GM21526 (cell line): ENCODE results near the gene GLI3.

Experiments
- ATAC-seq: cut with Tn5 transposase; IDR thresholded peaks from one replicate; pipeline ENCODE4 v1.9.1; 2021; ENCODE audit warnings: moderate library complexity; ENCODE audit not compliant: unreplicated experiment, low FRiP score

The GLI3 gene

DNA sequence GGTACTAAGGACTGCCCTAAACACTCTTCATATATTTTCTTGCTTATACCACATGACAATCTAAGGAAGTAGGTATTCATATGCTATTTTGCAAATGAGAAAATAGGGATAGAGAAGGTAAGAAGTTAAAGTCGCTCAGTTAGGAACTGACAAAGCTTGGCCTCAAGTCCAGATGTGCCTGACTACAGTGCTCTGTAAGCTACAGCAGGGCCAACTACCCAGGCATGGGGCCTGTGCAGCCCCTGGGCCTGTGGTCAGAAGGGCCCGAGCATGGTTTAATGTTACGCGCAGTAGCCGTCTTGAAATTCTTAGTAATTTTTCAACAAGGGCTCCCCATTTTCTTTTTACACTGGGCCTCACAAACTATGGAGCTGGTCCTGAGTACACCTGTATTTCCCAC is 146.2 kb downstream of the GLI3 start:
- ATAC-seq = no peak

DNA sequence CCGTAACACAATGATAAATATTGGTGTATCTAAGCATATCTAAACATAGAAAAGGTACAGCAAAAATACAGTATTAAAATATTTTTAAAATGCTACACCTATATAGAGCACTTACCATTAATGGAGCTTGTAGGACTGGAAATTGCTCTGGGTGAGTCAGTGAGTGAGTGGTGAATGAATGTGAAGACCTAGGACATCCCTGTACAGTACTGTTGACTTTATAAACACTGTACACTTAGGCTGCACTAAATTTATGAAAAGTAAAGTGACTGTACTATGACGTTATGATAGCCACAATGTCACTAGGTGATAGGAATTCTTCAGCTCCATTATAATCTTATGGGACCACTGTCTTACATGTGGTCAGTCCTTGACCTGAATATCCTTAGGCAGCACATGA is 147.0 kb downstream of the GLI3 start:
- no peak for ATAC-seq

DNA sequence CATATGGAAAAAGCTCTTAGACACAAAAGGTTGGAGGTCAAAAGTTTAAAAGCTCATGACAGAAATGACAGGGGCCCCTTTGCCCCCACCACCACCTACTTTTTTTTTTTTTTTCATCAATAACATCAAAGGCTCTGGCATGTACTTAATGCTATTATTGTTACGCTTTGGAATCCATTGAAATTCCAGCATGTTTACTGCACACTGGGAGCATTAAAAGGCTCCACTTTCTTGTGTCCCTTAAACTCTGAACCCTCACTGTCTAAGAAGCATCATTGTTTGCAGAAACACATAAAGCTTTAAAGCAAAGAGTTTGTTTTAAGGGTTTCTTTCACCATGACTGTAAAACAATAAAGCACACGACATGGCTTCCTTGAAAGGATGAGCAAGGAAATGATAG is 149.4 kb downstream of the GLI3 start:
- ATAC-seq = no peak

DNA sequence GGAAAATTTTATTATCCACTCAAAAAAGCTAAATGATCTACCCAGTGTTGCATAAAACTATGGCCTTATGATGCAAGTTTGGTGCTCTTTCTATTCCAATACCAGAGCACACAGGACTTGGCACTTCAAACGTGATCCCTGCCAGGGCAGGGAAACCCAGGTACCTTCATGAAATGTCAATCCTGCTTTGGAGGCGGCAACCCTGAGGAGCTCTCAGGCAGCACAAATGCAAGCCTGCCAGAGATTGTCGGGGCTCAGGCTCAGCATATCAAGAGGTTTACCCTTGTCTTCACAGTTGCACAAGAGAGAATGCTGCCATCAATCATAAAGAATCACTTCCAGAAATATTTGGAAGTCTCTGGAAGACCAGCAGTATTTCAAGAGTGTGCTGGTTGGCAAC is 151.5 kb downstream of the GLI3 start:
- ATAC-seq = no peak

DNA sequence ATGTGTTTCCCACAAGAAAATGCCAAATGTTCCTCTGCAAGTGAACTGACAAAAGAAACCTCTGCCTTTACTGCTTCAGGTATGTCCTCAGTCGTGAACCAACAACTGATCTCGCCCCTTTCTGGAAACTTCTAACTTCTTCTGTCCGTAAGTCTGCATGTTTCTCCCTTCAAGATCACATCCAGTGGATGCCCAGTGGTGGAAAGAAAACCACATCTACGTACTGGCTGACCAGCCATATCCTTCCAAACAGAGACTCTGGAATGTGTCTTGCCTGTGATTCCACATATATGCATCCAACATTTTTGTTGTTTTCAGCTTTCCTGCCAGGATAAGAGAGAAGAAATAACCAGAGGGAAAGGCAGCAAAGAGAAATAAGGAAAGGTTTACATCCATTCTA is 152.7 kb downstream of the GLI3 start:
- ATAC-seq = no peak

DNA sequence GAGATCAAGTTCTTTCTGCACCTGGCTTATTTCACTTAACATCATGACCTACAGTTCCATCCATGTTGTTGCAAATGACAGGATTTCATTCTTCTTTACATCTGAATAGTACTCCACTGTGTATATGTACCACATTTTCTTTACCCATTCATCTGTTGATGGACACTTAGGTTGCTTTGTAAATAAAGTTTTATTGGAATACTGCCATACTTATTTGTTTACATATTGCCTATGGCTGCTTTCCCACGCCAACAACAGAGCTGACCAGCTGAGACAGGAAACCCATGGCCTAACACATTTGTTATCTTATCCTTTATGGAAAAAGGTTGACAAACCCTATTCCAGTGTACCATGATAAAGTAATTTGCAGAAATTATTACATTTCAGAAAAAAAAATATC is 153.7 kb downstream of the GLI3 start:
- no peak for ATAC-seq

DNA sequence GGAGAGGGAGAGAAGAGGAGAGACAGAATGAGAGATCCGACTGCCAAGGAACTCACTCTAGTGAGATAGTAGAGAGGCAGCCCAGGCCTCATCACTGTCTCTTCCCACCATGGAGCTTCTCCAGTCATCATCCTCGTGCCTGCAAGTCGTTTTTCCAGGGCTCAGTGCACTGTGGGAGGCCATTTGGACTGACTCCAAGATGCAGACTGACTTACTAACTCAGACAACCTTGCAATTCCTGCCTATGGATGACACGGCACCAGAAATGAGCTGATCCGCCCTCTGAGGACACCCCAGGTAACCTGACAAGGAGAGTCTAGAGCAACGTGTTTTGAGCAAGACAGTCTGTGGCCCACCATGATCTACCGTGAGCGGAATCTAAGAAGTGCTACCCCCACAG is 154.9 kb downstream of the GLI3 start:
- ATAC-seq = no peak

DNA sequence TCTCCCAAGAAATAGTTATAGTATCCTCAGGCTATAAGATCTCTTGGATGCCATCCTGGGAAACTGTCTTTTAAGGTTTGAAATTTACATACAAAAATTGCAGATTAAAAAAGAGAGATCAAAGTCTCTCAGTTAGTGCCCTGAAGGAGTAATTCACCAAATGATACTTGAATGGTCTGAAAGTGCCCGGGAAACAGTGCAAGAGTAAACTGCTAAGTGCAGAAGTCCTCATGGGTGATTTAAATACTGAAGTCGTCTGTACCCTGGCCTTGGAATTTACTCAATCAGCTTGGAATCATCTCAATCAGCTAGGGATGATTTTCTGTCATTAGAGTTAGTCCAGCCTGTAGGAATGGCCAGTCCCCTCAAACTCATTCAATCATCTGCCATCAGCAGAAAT is 155.3 kb downstream of the GLI3 start:
- no peak for ATAC-seq

DNA sequence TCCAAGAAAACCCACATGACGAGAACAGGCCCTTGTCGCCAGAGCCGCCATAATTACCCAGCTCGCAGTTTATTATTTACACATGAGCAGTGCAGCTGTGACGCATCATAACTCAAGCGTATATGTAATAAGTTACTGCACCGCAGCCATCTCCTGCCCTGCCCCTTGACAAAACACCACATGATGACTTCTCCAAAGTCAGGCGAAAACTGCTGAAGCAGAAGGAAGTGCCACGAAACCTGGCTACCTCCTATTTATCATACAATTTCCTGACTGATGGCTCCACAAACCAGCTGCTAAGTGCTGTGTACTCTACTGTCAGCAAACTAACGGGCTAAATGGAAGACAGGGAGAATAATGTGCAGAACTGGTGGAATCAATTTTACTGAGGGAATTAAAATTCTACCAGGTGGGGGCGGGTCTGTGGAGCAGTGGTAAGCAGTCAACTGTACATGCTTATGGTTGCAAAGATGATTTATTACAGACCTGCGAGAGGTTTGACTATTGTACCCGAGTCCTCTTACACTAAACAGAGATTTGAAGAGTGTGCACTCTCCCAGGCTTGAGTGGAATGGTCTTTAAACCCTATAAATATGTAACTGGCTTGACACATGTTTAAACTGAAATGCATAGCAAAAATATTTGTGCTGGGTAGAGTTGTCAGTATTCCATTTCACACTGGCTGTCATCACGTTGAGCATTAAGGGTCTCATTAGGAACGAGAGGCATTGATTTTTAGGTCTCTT is 156.0 kb downstream of the GLI3 start:
- no peak for ATAC-seq

DNA sequence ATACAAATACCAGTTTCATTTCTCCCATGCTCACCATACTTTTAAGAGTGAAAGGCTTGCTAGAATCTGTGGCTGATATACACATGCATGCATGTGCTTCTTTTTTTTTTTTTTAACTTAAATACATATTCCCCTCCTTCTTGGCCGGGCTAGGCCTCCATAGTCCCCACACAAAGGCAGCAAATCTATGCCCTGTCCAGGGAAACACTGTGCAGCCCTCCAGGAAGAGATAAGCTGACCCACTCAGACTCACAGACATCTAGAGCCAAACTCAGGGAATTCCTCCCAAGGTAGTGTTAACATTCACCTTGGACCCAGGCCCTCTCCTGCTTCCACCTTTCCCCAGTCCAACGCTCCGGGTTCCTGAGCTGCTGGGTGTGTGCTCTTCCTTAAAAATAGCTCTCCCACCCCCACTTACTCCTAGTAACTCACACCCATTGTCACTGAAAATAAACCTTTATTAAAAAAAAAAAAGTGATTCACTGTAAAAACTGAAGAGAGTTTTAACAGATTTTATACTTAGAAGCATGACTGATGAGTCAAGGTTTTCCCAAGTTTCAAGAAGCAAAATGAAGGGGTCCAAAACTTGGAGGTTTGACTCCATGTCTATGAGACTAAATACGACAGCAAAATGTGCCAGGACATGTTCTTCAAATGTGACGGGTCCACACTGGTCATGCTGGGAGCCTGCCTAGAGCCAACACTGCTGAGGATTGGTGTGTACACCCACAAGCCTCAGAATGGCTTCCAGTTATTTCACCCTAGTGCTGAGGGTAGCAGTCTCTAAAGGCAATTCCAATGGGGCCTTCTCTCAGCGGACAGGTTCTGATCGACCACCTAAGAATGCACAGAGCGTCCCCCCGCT is 159.5 kb downstream of the GLI3 start:
- ATAC-seq = no peak

DNA sequence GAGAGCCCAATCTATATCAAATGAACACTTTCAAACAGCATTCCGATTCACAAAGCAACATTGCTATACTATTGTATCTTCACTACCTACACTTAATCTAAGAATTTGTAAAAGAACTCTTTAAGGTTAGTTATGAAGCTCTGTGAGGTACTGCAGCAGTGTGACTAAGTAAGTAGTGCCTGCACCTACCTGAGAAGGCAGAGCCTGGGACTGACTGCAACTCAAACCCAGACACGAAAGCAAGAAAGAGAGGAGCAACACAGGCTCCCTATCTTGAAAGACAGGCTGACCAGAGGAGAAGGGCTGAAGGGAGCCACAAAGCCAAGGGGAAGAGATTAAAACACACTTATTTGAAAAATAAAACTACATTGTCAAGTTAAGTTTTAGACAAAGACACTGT is 160.1 kb downstream of the GLI3 start:
- ATAC-seq = no peak

DNA sequence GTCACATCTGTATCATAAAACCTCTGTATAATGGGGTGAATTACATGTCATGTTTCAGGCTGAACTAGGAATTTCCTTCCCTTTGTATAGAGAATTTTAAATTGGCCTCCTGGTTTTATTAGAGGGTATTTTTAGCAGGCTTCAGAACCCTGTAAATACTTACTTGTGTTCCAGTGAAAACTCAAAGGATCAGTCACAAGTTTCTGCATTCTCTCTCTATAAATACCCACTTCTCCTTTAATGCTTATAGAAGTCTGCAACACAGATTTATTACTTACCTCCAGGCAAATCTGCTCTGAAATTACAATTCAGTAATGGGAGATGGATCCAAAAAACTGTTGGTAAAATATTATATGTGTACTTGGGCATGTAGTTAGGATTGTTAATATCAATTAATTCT is 161.6 kb downstream of the GLI3 start:
- no peak for ATAC-seq

DNA sequence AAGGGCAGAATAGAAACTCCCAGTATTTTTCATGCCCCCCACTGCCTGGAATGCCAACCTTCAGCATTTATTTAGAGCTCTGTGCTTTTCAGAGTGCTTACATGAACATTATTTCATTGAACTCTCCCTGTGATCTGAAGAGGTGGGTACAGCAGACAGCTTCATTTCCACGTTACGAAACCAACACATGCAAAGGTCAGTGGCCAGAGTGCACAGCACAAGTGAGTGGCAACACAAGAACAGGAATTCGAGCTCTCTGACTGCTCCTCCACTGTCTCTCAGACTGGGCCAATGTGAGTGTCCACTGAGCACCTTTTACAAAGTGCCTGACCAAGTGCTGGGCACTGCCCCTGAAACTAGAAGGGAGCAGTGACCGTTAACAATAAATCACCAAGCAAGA is 162.9 kb downstream of the GLI3 start:
- no peak for ATAC-seq

DNA sequence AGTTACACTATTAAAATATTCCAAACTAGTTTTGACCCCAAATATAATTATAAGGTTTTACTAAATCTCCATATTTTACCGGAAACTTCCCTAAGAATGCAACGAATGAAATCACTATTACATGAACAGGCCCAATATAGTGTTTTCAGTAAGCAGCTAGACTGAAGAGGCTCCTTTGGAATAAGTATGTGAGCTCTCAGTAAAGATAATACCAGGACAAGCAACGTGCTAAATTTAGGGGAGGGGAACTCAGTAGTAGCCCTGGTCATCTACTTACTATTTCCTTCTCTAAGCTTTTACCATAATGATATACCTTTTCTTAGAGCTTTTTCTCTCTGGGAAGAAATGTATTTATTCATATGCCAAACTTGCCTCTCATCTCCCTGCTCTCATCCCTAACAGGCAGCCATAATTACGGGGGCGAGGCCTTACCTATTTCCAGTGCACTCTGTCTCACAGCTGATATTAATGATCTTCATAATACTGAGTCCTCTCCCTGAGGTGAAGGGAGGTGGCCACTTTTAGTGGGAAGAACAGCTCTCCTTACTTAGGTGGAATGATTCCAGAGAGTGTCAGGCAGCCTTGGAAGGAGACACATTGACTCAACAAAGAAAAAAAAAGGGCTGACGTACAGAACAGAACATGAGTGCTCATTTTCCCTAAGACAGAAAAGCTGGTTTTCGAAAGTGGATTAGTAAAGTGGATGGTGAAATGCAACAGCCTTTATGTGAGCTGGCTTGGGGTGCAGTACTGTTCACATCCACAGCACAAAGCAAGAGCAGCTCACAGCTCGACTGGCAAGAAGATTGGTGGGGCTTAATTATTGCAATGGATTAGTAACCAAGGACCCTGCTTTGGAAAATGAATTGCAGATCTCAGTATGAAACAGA is 165.4 kb downstream of the GLI3 start:
- ATAC-seq = no peak

DNA sequence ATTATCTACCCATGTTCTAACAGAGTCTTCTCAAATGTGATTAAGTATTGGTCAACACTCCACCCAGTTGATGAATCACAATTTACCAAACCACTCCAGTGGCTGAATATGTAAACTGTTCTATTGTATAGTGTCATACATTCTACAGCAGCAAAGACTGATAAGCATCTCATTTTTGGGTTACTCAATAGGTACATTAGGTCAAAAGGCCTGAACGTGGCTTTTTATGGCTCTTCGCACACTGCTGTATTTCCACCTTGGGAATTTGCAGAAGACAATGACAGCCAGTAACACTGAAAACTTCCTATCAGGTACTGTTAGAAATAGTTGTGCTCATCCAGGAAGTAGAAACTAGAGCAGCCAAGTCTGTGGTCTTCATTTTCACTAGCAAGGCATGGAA is 166.9 kb downstream of the GLI3 start:
- no peak for ATAC-seq

DNA sequence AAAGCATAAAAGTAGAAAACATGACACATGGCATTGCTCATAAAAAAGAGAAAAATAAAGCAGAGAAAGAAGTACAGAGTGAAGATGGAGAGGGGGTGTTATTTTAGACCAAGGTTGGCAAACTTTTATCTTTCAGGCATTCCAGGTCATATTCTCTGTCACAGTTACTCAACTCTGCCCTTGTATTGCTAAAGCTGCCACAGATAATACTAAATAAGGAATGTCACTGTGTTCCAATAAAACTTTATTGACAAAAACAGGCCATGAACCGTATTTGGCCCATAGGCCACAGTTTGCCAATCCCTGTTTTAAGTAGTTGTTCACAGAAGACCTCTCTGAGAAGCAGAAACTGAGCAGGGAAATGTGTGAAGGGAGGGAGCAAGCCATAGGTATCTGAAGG is 167.4 kb downstream of the GLI3 start:
- no peak for ATAC-seq

DNA sequence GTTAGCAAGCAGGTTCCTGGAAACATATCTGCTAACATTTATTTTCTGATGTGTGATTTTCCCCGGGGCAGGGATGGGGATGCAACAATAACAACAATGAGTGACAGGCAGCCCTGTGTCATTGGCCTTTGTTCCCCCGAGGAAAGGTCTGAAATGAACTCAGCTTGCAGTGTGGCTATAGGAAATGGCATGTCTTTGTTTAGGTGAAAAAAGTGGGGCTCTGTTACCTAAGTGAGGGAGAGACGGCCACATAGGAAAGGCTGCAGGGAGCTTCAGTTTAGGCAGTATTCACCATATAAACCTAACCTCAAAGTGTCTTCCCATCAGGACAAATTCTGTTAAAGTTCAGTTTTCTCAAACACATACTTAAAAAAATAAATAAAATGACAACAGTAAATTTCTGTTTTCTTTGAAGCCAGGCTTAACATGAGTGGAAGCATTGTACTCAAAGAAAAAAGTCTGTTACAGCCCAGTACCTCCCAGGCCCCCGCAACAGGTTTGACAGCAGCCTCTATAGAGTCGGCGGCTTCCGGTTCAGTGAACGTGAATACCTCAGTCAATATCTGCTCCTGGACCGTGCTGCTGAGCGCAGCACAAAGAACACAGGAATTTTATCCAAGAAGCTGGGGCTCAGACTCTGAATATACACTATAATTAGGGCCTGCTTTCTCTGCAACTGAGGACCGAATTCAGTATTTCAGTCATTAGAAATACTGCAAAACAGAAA is 168.3 kb downstream of the GLI3 start:
- ATAC-seq = no peak

DNA sequence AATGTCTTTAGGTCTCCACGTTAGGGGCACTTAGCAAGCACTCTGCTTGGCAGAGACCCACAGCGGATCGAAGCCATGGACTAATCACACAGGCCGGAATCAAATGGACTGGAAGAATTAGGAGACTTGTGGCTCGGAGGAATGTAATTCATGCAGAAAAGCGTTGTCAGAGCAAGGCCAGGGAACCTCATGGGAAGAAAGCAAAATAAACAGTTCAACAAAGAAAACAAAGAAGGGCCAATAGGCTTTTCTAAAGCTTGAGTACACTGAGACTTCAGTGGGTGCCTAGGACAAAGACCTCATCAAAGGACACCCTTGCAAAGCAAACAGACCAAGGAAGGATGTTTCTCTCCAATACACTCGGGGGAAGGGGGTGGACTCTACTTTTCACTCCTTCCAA is 171.1 kb downstream of the GLI3 start:
- no peak for ATAC-seq

DNA sequence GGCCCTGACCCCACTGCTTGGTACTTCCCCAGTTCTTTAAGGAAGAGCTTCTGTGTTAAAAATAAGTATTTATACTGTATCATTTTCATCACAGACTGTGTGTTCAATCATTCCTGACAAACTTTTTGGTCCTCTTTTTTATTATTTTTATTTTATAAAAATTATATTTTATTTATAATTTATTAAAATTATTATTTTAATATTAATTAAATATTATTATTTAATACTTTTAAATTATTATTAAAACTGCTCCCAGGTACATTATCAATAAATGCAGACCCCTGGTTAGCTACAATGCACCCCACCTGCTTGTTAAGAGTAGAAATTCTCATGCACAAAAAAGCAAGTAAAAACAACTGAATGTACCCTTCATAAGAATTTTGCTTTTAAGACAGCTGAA is 172.0 kb downstream of the GLI3 start:
- ATAC-seq = no peak

DNA sequence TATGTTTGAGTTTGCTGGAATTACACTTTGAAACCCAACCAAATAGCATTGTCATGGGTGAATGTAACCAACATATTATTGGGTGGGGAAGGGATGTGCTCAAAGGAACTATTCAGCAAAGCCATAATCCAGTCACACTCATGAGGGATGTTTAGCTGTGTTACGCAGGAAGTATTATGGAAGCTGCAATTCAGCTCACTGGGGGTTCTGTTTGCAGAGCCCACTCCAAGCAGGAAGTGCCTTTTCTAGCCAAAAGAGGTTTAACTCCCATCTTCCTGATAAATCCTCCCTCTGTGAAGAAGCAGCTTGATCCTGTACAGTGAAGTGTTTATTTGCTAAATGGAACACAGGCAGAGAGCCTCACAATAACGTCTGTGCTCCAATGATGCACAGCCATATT is 172.5 kb downstream of the GLI3 start:
- ATAC-seq = no peak
